IPS-18a (cell line): Measurements from ENCODE around the gene MACROD2.

Experiments used
- H3K27ac ChIP-seq: one replicate; pipeline ENCODE4 v1.5.1; 2013; ENCODE audit warnings: low read length
- H3K27me3 ChIP-seq: one replicate; pipeline ENCODE4 v1.6.1; 2013; ENCODE audit warnings: mild to moderate bottlenecking, low read length; ENCODE audit not compliant: control insufficient read depth, insufficient read depth
- H3K36me3 ChIP-seq: one replicate; pipeline ENCODE4 v1.6.1; 2013; ENCODE audit warnings: low read depth, low read length; ENCODE audit not compliant: control insufficient read depth
- H3K4me1 ChIP-seq: one replicate; pipeline ENCODE4 v1.6.1; 2013; ENCODE audit warnings: low read depth, low read length; ENCODE audit not compliant: control insufficient read depth
- H3K4me3 ChIP-seq: one replicate; pipeline ENCODE4 v1.5.1; 2013; ENCODE audit warnings: low read length
- H3K9ac ChIP-seq: one replicate; pipeline ENCODE4 v1.6.1; 2013; ENCODE audit warnings: mild to moderate bottlenecking, low read length, moderate library complexity
- H3K9me3 ChIP-seq: one replicate; pipeline ENCODE4 v1.6.1; 2013; ENCODE audit warnings: low read depth, low read length; ENCODE audit not compliant: control insufficient read depth

MACROD2 gene

DNA sequence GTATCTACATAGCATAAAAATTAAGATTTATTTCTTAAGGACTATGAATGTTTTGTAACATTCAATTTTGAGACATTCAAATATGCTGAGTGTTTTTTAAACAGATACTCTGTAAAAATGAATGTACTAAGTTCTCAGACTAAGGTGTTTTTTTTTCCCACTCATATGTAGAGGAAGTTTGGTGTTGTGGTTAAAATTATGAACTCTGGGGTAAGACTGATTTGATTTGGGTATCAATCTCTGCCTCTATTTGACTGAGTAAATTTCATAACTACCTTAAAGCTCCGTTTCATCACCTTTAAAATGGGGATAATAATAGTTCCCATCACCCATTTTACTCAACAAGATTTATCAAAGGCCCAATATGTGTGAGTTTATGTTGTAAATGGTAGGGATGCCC is 728.7 kb downstream of the MACROD2 start:
- Histone ChIP-seq H3K4me3 (no peak overlapping the region), H3K9me3 (no peaks in the 10 kb centered on the region), H3K27me3 (no peaks in the 10 kb centered on the region), H3K27ac (no peak overlapping the region), H3K36me3 (no peaks in the 10 kb centered on the region), H3K9ac (no peak overlapping the region), H3K4me1 (no peaks in the 10 kb centered on the region)

GRCh38 chr20:14724468-14724867 is 729.2 kb downstream of the MACROD2 start:
- Histone ChIP-seq H3K9ac (no peak overlapping the region), H3K4me1 (no peaks in the 10 kb centered on the region), H3K9me3 (no peaks in the 10 kb centered on the region), H3K27ac (no peak overlapping the region), H3K27me3 (no peaks in the 10 kb centered on the region), H3K36me3 (no peaks in the 10 kb centered on the region), H3K4me3 (no peak overlapping the region)

GRCh38 chr20:14726591-14726990 is 731.3 kb downstream of the MACROD2 start:
- Histone ChIP-seq H3K36me3 (no peaks in the 10 kb centered on the region), H3K27me3 (no peaks in the 10 kb centered on the region), H3K9me3 (no peaks in the 10 kb centered on the region), H3K4me1 (no peaks in the 10 kb centered on the region), H3K27ac (no peak overlapping the region), H3K9ac (no peak overlapping the region), H3K4me3 (no peak overlapping the region)

- Histone ChIP-seq H3K4me3 (no peak overlapping the region), H3K27ac (no peak overlapping the region), H3K9ac (no peak overlapping the region), H3K4me1 (no peaks in the 10 kb centered on the region), H3K9me3 (no peaks in the 10 kb centered on the region), H3K36me3 (no peaks in the 10 kb centered on the region), H3K27me3 (no peaks in the 10 kb centered on the region)
Observed at GRCh38 chr20:14727485-14728150, 732.3 kb downstream of the MACROD2 start.

- Histone ChIP-seq H3K27me3 (no peaks in the 10 kb centered on the region), H3K36me3 (no peaks in the 10 kb centered on the region), H3K4me1 (no peaks in the 10 kb centered on the region), H3K27ac (no peak overlapping the region), H3K9ac (no peak overlapping the region), H3K4me3 (no peak overlapping the region), H3K9me3 (no peaks in the 10 kb centered on the region)
Observed at GRCh38 chr20:14729390-14729789, 734.1 kb downstream of the MACROD2 start.

DNA sequence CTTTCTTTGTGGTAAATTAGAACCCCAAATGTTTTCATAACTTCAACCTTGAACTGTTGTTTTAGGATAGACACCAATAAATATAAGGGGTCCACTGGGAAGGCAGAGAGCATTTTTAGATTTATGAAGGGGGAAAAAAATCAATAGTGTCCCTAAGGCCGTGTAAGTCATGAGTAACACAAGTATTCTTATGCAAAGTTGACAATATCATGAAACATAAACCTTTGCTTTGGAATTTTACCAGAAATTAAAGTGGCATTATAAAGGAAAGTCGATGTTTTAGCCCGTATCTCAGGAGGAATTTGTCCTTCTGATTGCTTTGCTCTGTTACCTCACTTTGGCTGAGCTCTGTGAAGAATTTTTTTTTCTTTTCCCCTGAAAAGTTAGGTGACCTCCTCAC is 737.0 kb downstream of the MACROD2 start:
- Histone ChIP-seq H3K4me1 (no peaks in the 10 kb centered on the region), H3K9ac (no peak overlapping the region), H3K9me3 (no peaks in the 10 kb centered on the region), H3K27ac (no peak overlapping the region), H3K27me3 (no peaks in the 10 kb centered on the region), H3K4me3 (no peak overlapping the region), H3K36me3 (no peaks in the 10 kb centered on the region)

- H3K9me3 ChIP-seq, result no peaks in the 10 kb centered on the region
- H3K4me3 ChIP-seq, result no peak overlapping the region
- no peaks in the 10 kb centered on the region for H3K4me1 ChIP-seq
- H3K36me3 ChIP-seq, result no peaks in the 10 kb centered on the region
- H3K27ac ChIP-seq, result no peak overlapping the region
- H3K9ac ChIP-seq, result no peak overlapping the region
- no peaks in the 10 kb centered on the region for H3K27me3 ChIP-seq
Observed at GRCh38 chr20:14732996-14733395, 737.7 kb downstream of the MACROD2 start.

- Histone ChIP-seq H3K36me3 (no peaks in the 10 kb centered on the region), H3K9ac (no peak overlapping the region), H3K4me3 (no peak overlapping the region), H3K9me3 (no peaks in the 10 kb centered on the region), H3K27ac (no peak overlapping the region), H3K4me1 (peaks cover 6% of the 10 kb centered on the region), H3K27me3 (no peaks in the 10 kb centered on the region)
Observed at GRCh38 chr20:14740380-14740779, 745.1 kb downstream of the MACROD2 start.

GRCh38 chr20:14741616-14742015 is 746.3 kb downstream of the MACROD2 start:
- H3K36me3 ChIP-seq, result no peaks in the 10 kb centered on the region
- no peak overlapping the region for H3K27ac ChIP-seq
- peaks cover 6% of the 10 kb centered on the region for H3K4me1 ChIP-seq
- no peaks in the 10 kb centered on the region for H3K27me3 ChIP-seq
- no peaks in the 10 kb centered on the region for H3K9me3 ChIP-seq
- H3K4me3 ChIP-seq, result no peak overlapping the region
- no peak overlapping the region for H3K9ac ChIP-seq

DNA sequence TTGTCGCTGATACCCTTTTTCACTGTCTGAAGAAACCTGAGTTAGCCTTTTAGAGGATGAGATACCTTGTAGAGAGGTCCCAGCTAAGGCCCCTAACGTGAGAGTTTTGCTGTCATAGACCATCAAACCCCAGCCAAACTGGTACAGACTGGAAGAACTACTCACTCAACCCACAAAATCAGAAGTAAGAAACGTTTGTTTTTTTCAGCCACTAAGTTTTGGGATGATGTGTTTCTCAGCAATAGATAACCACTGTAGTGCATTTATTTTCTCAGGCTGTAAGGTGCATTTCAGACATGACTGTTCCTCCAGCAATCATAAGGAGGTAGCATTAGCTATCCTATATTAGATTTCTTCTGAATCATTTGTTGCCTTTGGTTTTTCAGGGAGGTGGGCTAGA is 749.4 kb downstream of the MACROD2 start:
- H3K27me3 ChIP-seq, result no peaks in the 10 kb centered on the region
- H3K4me1 ChIP-seq, result peaks cover 6% of the 10 kb centered on the region
- H3K36me3 ChIP-seq, result no peaks in the 10 kb centered on the region
- H3K4me3 ChIP-seq, result no peak overlapping the region
- H3K9ac ChIP-seq, result no peak overlapping the region
- H3K9me3 ChIP-seq, result no peaks in the 10 kb centered on the region
- no peak overlapping the region for H3K27ac ChIP-seq

DNA sequence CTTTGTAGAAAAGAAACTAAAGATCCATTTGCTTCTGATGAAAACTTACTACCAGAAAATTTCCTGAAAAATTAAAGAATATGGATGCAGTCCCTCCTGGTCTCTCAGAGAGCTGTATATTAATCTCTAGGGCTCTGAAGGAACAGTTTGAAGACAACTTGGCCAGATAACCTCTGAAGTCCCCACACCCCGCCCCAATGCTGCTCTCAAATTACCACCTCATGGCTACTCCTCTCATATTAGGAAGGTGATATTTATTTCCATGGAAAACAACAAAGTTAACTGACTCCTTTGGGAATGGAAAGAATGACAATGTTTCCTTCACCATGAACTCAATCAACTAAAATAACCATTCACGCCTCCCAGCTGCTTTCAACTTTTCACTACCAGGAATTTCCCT is 750.5 kb downstream of the MACROD2 start:
- H3K9me3 ChIP-seq, result no peaks in the 10 kb centered on the region
- H3K4me1 ChIP-seq, result peaks cover under 1% of the 10 kb centered on the region
- H3K27ac ChIP-seq, result no peak overlapping the region
- no peaks in the 10 kb centered on the region for H3K36me3 ChIP-seq
- H3K27me3 ChIP-seq, result no peaks in the 10 kb centered on the region
- no peak overlapping the region for H3K4me3 ChIP-seq
- no peak overlapping the region for H3K9ac ChIP-seq

- no peak overlapping the region for H3K9ac ChIP-seq
- H3K9me3 ChIP-seq, result no peaks in the 10 kb centered on the region
- H3K4me3 ChIP-seq, result no peak overlapping the region
- H3K36me3 ChIP-seq, result no peaks in the 10 kb centered on the region
- H3K27me3 ChIP-seq, result no peaks in the 10 kb centered on the region
- no peak overlapping the region for H3K27ac ChIP-seq
- no peaks in the 10 kb centered on the region for H3K4me1 ChIP-seq
Observed at GRCh38 chr20:14751191-14751590, 755.9 kb downstream of the MACROD2 start.
